IgD-negative memory B cell (primary cell): ENCODE measurements around the gene XPR1. TPM values are rescaled to one million over a fixed set of nuclear protein-coding genes. Genes with fewer than 3 reads are reported as not detected.
"Not testable (repeated sequence)": the region's sequence is repeated elsewhere in the genome, so short reads cannot be mapped to it uniquely, and the experiment has no call there.

Experiments
- H3K27ac Mint-ChIP-seq, 3 donors: one replicate each; pipeline ENCODE4 v1.8.0; 2020 to 2022; ENCODE audit warnings: mild to moderate bottlenecking in 3 of 3, mixed read lengths in 3 of 3, moderate library complexity in 1 of 3
- H3K27me3 Mint-ChIP-seq: one replicate; pipeline ENCODE4 v1.8.0; 2021; ENCODE audit warnings: mixed read lengths
- H3K36me3 Mint-ChIP-seq: one replicate; pipeline ENCODE4 v1.8.0; 2020; ENCODE audit warnings: mild to moderate bottlenecking, mixed read lengths
- H3K4me1 Mint-ChIP-seq, 3 donors: one replicate each; pipeline ENCODE4 v1.8.0; 2020 to 2022; ENCODE audit warnings: mixed read lengths in 3 of 3, mild to moderate bottlenecking in 1 of 3
- H3K4me3 Mint-ChIP-seq, 4 donors: one replicate each; pipeline ENCODE4 v1.8.0; 2020 to 2022; ENCODE audit warnings: mild to moderate bottlenecking in 4 of 4, mixed read lengths in 4 of 4, moderate library complexity in 3 of 4
- H3K9me3 Mint-ChIP-seq, 3 donors: one replicate each; pipeline ENCODE4 v1.8.0; 2020 to 2021; ENCODE audit warnings: mixed read lengths in 3 of 3, mild to moderate bottlenecking in 1 of 3
- polyA plus RNA-seq: library from polyadenylated mRNA; unstranded; fragments of 300-500 nt; fragmentation: Illumina TruSeq; gene quantifications from one replicate; pipeline ENCODE4 v1.2.3, GENCODE V29; 2021

XPR1 gene
- polyA plus RNA-seq, 1 donor from 2014 or later: 5.7 TPM

DNA sequence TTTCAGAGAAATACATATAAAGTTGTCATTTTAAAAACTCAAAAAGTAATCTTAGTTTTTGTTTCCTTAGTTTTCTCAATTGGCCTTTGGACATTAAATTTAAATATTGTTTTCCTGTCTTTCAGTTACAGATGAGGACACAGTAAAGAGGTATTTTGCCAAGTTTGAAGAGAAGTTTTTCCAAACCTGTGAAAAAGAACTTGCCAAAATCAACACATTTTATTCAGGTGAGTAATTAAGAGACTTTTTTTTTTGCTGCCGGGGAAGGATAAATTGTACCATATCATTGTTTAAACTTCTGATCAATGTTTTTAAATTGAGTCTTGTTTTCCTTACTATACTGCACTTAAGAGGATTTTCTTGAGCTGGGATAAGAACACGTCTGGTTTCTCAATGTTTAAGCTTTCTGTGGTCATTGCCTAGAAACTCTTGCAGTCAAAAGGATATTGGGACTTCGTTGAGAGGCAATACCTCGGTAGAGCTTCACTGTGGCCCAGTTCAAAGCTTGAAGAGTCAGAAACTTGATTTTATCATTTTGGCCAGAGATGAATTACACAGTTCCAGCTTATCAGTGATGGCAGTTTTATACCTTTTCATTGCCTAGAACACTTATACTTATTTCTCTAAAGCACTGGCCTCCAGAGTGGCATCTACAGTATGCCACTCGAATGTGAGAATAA is 155.9 kb downstream of the XPR1 start:
- H3K27me3 Mint-ChIP-seq: no peaks in the 10 kb centered on the region
- peaks cover 0 to 3% (median 0%) of the 10 kb centered on the region in 3 donors for H3K9me3 Mint-ChIP-seq
- no peak overlapping the region for H3K27ac Mint-ChIP-seq
- peaks cover 13% of the 10 kb centered on the region for H3K36me3 Mint-ChIP-seq
- peaks cover 1 to 8% (median 7%) of the 10 kb centered on the region in 3 donors for H3K4me1 Mint-ChIP-seq
- no peak overlapping the region for H3K4me3 Mint-ChIP-seq

DNA sequence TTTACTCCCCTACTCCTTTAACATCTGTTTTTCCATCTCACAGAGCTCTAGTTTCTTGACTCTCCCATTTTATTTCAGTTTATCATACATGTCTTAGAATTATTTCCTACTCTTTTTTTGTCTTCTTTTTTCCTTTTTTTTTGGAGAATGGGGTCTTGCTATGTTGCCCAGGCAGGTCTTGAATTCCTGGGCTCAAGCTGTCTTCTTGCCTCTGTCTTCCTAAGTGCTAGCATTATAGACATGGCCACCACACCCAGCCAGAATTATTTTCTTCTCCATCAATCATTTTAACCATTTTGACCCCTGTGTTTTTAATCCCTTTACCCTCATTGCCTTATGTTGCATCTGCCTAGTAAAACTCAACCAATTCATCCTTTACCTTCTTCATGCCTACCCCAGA is 157.6 kb downstream of the XPR1 start:
- Mint-ChIP-seq H3K4me1 (peaks cover 1 to 13% (median 10%) of the 10 kb centered on the region in 3 donors), H3K4me3 (no peak overlapping the region), H3K27ac (no peak overlapping the region), H3K9me3 (peaks cover 0 to 3% (median 0%) of the 10 kb centered on the region in 3 donors), H3K36me3 (peaks cover 13% of the 10 kb centered on the region), H3K27me3 (no peaks in the 10 kb centered on the region)

DNA sequence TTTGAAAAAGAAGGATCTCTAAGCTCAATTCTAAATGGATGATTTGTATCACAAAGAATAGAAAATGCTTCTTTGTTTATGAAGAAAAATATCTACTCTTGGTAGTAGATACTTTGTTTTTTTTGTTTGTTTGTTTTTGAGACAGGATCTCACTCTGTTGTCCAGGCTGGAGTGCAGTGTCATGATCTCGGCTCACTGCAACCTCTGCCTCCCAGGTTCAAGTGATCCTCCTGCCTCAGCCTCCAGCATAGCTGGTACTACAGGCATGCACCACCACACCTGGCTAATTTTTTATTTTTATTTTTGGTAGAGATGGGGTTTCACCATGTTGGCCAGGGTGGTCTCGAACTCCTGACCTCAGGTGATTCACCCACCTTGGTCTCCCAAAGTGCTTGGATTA is 159.3 kb downstream of the XPR1 start:
- not testable (repeated sequence) for H3K27me3 Mint-ChIP-seq, H3K9me3 Mint-ChIP-seq, H3K4me3 Mint-ChIP-seq, H3K27ac Mint-ChIP-seq
- H3K4me1 Mint-ChIP-seq: peaks cover 1 to 14% (median 9%) of the 10 kb centered on the region in 3 donors
- H3K36me3 Mint-ChIP-seq: peaks cover 13% of the 10 kb centered on the region

DNA sequence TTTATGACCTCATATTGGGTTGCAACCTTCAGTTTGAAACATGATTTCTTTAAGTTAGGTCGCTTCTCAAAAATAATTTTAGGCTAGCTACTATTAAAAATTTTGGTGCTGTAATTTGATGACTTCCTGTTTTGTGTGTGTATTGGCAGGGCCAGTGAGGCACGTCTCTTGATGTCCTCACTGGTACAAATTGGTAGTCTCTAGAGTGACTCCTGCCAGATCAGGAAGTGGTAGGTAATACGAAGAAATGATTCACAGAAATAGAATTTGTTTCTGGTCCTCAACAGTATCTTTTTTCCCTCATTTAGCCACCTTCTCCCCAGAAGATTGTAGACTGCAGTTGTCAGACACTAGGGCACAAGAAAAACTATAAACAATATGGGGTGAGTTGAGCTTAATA is 160.0 kb downstream of the XPR1 start:
- Mint-ChIP-seq H3K27ac (no peak overlapping the region), H3K36me3 (peaks cover 12% of the 10 kb centered on the region), H3K27me3 (no peaks in the 10 kb centered on the region), H3K4me3 (no peak overlapping the region), H3K9me3 (peaks cover 0 to 3% (median 0%) of the 10 kb centered on the region in 3 donors), H3K4me1 (peaks cover 1 to 21% (median 9%) of the 10 kb centered on the region in 3 donors)

DNA sequence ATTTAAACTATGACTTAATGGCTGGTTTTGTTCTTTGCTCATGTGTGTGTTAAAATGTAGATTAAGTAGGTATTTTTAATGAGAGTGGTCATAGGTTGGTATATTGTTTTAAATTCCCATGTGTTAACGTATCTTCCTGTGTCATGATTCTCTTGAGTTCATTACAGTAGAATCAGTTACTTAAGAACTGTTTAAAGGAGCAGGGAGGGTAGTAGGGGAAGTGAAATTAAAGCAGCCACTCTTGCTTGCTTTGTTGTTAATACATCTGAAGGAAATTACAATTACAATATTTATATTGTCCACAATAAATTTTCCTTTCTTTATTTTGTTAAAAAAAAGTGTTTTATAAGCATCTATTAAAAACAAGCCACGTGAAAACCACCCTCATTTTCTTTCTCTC is 161.6 kb downstream of the XPR1 start:
- Mint-ChIP-seq H3K4me3 (no peak overlapping the region), H3K9me3 (peaks cover 0 to 3% (median 0%) of the 10 kb centered on the region in 3 donors), H3K27me3 (no peaks in the 10 kb centered on the region), H3K27ac (no peak overlapping the region), H3K36me3 (peaks cover 9% of the 10 kb centered on the region), H3K4me1 (peaks cover 0 to 21% (median 10%) of the 10 kb centered on the region in 3 donors)

DNA sequence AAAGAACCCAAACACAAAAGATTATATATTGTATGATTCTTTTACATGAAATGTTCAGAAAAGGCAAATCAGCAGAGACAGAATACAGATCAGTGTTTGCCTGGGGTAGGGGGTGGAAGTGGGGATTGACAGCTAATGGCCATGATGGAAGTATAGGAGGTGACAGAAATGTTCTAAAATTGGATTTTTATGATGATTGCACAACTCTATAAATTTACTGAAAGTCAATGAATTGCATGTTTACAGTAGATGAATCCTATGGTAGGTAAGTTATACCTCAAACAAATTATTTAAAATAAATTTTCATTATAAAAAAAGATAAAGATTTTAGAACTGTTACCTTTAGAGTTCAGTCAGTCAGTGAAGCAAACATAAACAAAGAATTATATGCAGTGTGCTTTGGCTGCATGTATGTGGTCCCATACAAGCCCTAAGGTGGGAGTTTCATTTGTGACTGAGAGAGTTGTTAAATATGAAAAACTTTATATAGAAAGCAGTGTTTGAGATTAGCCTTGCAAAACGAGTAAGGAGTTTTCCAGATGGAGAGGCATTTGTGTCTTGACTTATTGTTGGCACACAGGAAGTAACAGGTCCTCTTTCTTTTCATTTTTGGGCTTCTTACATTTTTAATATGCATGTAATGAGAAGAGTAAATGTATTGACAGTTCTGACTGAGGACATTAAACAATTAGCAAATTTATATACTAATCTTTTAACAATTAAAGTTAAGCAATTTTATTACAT is 165.2 kb downstream of the XPR1 start:
- Mint-ChIP-seq H3K36me3 (no peaks in the 10 kb centered on the region), H3K27ac (no peak overlapping the region), H3K9me3 (no peaks in the 10 kb centered on the region), H3K4me1 (peaks cover 0 to 16% (median 4%) of the 10 kb centered on the region in 3 donors), H3K27me3 (no peaks in the 10 kb centered on the region), H3K4me3 (no peak overlapping the region)

DNA sequence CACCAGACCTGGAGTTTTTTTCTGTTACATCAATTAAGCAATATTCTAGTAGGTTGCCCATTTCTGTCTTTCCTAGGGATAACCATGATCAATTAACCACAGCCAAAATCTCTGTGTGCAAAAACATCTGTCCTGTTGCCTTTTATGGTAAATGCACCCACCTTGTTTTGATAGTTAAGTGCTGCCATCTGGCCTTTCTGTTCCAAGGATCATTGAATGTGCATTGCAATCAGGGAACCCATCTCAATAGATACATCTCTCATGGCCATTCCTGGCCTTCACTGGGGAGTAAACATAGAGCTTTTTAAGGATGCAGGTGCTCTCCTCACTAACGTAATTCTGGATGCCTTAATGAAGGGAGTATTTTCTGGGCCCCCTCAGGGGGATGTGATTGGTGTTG is 169.1 kb downstream of the XPR1 start:
- Mint-ChIP-seq H3K9me3 (no peaks in the 10 kb centered on the region), H3K27ac (no peak overlapping the region), H3K36me3 (peaks cover 8% of the 10 kb centered on the region), H3K4me3 (no peak overlapping the region), H3K4me1 (peaks cover 3 to 13% (median 5%) of the 10 kb centered on the region in 3 donors), H3K27me3 (no peaks in the 10 kb centered on the region)

DNA sequence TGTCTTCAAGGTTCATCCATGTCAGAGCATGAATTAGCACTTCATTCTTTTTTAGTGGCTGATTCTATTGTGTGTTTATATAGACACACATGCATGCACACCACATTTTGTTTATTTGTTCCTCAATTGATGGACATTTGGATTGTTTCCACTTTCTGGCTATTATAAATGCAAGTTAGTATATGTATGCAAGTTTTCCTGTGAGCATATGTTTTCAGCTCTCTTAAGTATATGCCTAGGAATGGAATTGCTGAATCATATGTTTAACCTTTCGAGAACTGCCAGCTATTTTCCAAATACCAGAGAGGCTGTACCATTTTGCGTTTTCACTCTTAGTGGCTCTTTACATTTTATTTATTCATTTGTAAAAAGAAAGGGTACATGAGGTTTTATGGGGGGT is 171.0 kb downstream of the XPR1 start:
- Mint-ChIP-seq H3K27ac (no peak overlapping the region), H3K27me3 (no peaks in the 10 kb centered on the region), H3K9me3 (no peaks in the 10 kb centered on the region), H3K4me1 (peaks cover 3 to 5% (median 5%) of the 10 kb centered on the region in 3 donors), H3K36me3 (peaks cover 15% of the 10 kb centered on the region), H3K4me3 (no peak overlapping the region)

DNA sequence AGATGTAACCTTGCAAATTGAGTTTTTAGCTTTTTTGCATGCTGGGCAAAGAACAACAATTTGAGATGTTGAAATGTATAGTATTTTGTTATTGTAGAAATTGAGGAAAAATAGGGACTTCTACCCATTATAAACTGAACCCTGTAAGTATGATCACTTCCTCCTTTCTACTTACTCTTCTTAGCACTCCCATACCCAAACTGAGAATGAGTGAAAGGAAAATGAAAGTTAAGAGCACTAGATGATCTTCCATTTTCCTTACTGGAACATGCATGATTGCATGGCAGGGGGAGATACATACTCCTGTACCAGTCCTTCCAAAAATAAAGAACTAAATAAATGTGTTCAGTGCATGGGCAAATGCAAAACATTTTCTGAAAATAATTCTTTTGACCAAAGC is 173.5 kb downstream of the XPR1 start:
- no peak overlapping the region for H3K4me3 Mint-ChIP-seq
- H3K27ac Mint-ChIP-seq: no peak overlapping the region
- peaks cover 3 to 5% (median 4%) of the 10 kb centered on the region in 3 donors for H3K4me1 Mint-ChIP-seq

DNA sequence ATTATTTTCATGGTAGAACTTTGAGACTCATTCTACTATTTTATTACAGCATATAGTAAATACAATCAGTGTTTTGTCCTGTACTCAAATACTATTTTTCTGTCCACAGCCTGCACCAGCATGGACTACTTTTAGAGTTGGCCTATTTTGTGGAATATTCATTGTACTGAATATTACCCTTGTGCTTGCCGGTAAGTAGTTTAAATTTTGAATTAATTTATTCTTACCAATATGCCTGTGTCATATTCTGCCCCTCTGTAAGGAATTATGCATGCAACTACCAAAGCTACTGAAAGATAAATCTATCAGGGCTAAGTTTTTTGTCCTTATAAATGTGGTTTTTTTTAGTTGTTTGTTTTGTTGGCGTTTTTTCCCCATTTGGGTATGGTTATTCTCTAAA is 179.5 kb downstream of the XPR1 start:
- no peak overlapping the region for H3K27ac Mint-ChIP-seq
- peaks cover 0 to 1% (median 0%) of the 10 kb centered on the region in 3 donors for H3K4me1 Mint-ChIP-seq
- H3K4me3 Mint-ChIP-seq: no peak overlapping the region
- H3K9me3 Mint-ChIP-seq: peaks cover 0 to 2% (median 0%) of the 10 kb centered on the region in 3 donors
- no peaks in the 10 kb centered on the region for H3K27me3 Mint-ChIP-seq
- H3K36me3 Mint-ChIP-seq: peaks cover 25% of the 10 kb centered on the region

More for the DNA sequence above, 173.5 kb downstream of the XPR1 start:
- Mint-ChIP-seq H3K9me3 (no peaks in the 10 kb centered on the region), H3K36me3 (peaks cover 20% of the 10 kb centered on the region), H3K27me3 (no peaks in the 10 kb centered on the region)

DNA sequence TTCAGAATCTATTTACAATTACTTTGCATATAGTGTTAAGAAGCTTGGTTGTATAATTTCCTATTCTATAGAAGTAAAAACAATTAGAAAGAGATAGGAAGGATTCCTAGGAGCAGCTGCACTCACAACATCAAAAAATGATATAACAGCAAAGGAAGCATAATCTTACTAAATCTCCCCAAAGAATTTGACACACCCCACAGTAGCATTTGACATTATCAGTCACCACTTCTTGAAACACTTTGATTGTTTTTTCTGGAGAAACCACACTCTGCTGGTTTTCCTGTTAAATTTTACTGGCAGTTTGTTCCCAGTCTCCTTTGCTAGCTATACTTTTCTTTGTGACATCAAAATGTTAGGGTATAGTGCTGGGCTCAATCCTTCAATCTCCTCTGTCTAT is 180.1 kb downstream of the XPR1 start:
- no peak overlapping the region for H3K4me3 Mint-ChIP-seq
- peaks cover 0 to 1% (median 0%) of the 10 kb centered on the region in 3 donors for H3K4me1 Mint-ChIP-seq
- H3K27ac Mint-ChIP-seq: no peak overlapping the region
- peaks cover 0 to 2% (median 0%) of the 10 kb centered on the region in 3 donors for H3K9me3 Mint-ChIP-seq
- H3K27me3 Mint-ChIP-seq: no peaks in the 10 kb centered on the region
- H3K36me3 Mint-ChIP-seq: peaks cover 22% of the 10 kb centered on the region

DNA sequence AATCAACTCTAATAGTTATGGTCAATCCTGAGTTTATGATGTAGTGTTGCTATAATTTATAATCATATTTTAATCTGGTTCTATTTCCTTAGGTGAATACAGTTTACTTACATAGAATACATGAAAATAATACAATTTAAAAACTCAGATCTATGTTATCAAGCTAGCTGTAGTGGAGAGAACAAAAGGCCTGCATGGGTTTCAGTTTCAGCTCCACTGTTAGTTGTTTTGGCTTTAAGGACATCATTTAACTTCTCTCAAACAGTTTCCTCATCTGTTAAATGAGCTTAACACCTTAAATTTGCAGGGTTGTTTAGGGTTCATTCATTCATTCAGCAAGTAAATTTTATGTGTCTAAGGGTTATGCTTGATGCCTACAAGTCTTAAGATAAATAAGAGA is 182.4 kb downstream of the XPR1 start:
- H3K9me3 Mint-ChIP-seq: peaks cover 0 to 2% (median 0%) of the 10 kb centered on the region in 3 donors
- H3K36me3 Mint-ChIP-seq: peaks cover 20% of the 10 kb centered on the region
- peaks cover 0 to 1% (median 0%) of the 10 kb centered on the region in 3 donors for H3K4me1 Mint-ChIP-seq
- H3K27me3 Mint-ChIP-seq: no peaks in the 10 kb centered on the region
- H3K4me3 Mint-ChIP-seq: no peak overlapping the region
- no peak overlapping the region for H3K27ac Mint-ChIP-seq

DNA sequence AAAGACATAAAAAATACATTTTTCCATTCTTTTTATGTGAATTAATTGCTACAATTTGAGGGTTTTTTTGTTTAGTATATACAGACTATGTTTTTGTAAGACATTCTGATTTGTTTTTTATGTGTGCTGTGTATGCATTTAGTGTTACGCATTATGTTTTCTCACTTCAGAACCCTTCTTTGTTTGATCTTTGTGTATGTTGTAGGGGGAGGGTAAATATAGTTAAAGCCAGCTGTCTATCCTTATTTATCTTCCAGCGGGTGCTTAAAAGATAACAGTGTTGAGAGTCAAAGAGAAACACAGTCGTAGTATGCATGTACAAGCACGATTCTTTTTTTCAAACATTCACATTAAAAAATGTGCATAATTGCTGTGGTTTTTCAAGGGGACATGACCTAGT is 183.4 kb downstream of the XPR1 start:
- peaks cover 0 to 1% (median 0%) of the 10 kb centered on the region in 3 donors for H3K4me1 Mint-ChIP-seq
- no peaks in the 10 kb centered on the region for H3K27me3 Mint-ChIP-seq
- peaks cover 1 to 2% (median 2%) of the 10 kb centered on the region in 3 donors for H3K9me3 Mint-ChIP-seq
- H3K27ac Mint-ChIP-seq: no peak overlapping the region
- H3K4me3 Mint-ChIP-seq: no peak overlapping the region
- H3K36me3 Mint-ChIP-seq: peaks cover 22% of the 10 kb centered on the region

DNA sequence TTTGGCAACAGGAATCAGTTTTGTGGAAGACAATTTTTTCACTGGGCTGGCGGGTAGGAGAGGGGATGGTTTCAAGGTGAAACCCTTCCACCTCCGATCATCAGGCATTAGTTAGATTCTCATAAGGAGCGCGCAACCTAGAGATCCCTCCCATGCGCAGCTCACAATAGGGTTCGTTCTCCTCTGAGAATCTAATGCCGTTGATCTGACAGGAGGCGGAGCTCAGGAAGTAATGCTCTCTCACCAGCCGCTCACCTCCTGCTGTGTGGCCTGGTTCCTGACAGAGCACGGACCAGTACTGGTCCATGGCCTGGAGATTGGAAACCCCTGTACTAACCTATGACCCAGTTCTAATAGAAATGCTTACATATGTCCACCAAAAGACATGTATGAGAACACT is 184.3 kb downstream of the XPR1 start:
- Mint-ChIP-seq H3K4me1 (peaks cover 0 to 1% (median 0%) of the 10 kb centered on the region in 3 donors), H3K27me3 (no peaks in the 10 kb centered on the region), H3K36me3 (peaks cover 23% of the 10 kb centered on the region), H3K27ac (no peak overlapping the region), H3K4me3 (no peak overlapping the region), H3K9me3 (peaks cover 2 to 8% (median 2%) of the 10 kb centered on the region in 3 donors)

DNA sequence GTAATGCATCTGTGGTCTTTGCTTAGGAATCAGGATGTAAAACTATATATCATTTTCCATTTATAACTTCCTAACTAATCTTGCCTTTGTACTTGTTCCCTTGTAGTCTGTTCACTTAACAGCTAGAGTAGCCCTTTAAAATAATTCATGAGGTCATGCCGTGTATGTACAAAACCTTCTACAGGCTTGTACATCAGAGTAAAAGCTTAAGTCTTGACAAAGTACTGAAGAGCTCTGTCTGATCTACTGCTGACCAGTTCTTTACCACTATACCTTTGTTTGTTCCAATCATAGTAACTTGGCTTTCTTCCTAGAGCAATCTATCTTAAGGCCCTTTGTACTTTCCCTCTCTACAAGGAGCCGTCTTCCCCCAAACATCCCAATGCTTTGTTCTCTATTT is 190.1 kb downstream of the XPR1 start:
- Mint-ChIP-seq H3K4me1 (no peaks in the 10 kb centered on the region), H3K36me3 (peaks cover 20% of the 10 kb centered on the region), H3K9me3 (peaks cover 0 to 8% (median 2%) of the 10 kb centered on the region in 3 donors)

More for the DNA sequence above, 190.1 kb downstream of the XPR1 start:
- H3K27ac Mint-ChIP-seq: no peak overlapping the region
- no peak overlapping the region for H3K4me3 Mint-ChIP-seq
- no peaks in the 10 kb centered on the region for H3K27me3 Mint-ChIP-seq
